SK-N-SH (cell line): ENCODE measurements around the gene CDH20. TPM values are rescaled to one million over a fixed set of nuclear protein-coding genes. Genes with fewer than 3 reads are reported as not detected.

ENCODE experiments used
- CTCF ChIA-PET: fragments of 300-600, 350-600 bp; formaldehyde crosslinking; extraction: SDS; loops from one replicate; lab custom pipeline; 2021; lab: Yijun Ruan, JAX
- POLR2A ChIA-PET: fragments of 350-600 bp; sonication (Branson Sonifier 250); formaldehyde crosslinking; extraction: SDS; loops from one replicate; lab custom pipeline; 2020; ENCODE audit warnings: antibody characterized with exemption, inconsistent platforms; lab: Yijun Ruan, JAX
- DNase-seq: peaks from one replicate; pipeline ENCODE4 v3.0.0; 2012
- H2AFZ ChIP-seq: fragments of 200-600 bp; sonication (generic); 2 replicates; pipeline ENCODE4 v1.8.1; 2016; ENCODE audit warnings: antibody characterized with exemption, mild to moderate bottlenecking, low read depth
- H3F3A ChIP-seq: fragments of 200-600 bp; sonication (generic); replicated peaks from 2 replicates; pipeline ENCODE3; 2016; ENCODE audit warnings: antibody characterized with exemption, mild to moderate bottlenecking; ENCODE audit not compliant: insufficient read depth
- H3K27ac ChIP-seq, 2 experiments: fragments of 200-500 bp in 1 of 2; fragments of 200-600 bp in 1 of 2; sonication (Bioruptor generic) in 1 of 2; sonication (generic), shearing (Covaris generic) in 1 of 2; 2 replicates each; pipeline versions ENCODE4 v1.5.1 to v1.6.1; 2014 to 2016; ENCODE audit warnings: low read depth in 2 of 2, inconsistent platforms in 1 of 2, low read length in 1 of 2, mild to moderate bottlenecking in 1 of 2, mixed read lengths in 1 of 2
- H3K27me3 ChIP-seq: fragments of 200-600 bp; sonication (generic), shearing (Covaris generic); 2 replicates; pipeline ENCODE4 v1.6.1; 2016; ENCODE audit warnings: mixed run types; ENCODE audit not compliant: insufficient read depth
- H3K36me3 ChIP-seq, 2 experiments: fragments of 200-500 bp in 1 of 2; fragments of 200-600 bp in 1 of 2; sonication (Bioruptor generic) in 1 of 2; sonication (generic) in 1 of 2; replicated peaks in 1 of 2; 2 replicates each; pipeline versions ENCODE3 to v1.5.1; 2014 to 2016; ENCODE audit warnings: low read length in 1 of 2, mild to moderate bottlenecking in 1 of 2; ENCODE audit not compliant: insufficient read depth in 2 of 2, control insufficient read depth in 1 of 2
- H3K4me1 ChIP-seq, 2 experiments: fragments of 200-500 bp in 1 of 2; fragments of 200-600 bp in 1 of 2; sonication (Bioruptor generic) in 1 of 2; sonication (generic), shearing (Covaris generic) in 1 of 2; 2 replicates each; pipeline versions ENCODE4 v1.5.1 to v1.6.1; 2014 to 2016; ENCODE audit warnings: low read depth in 1 of 2, low read length in 1 of 2, mixed run types in 1 of 2; ENCODE audit not compliant: insufficient read depth in 2 of 2, control insufficient read depth in 1 of 2
- H3K4me2 ChIP-seq: fragments of 200-600 bp; sonication (generic), shearing (Covaris generic); 2 replicates; pipeline ENCODE4 v1.6.1; 2017; ENCODE audit warnings: mixed run types
- H3K4me3 ChIP-seq, 2 experiments: fragments of 200-500 bp in 1 of 2; fragments of 200-600 bp in 1 of 2; sonication (Bioruptor generic) in 1 of 2; sonication (generic), shearing (Covaris generic) in 1 of 2; 2 replicates each; pipeline versions ENCODE4 v1.5.1 to v1.8.1; 2014 to 2016; ENCODE audit warnings: low read depth in 2 of 2, inconsistent platforms in 1 of 2, low read length in 1 of 2, mild to moderate bottlenecking in 1 of 2, mixed read lengths in 1 of 2, moderate library complexity in 1 of 2
- H3K79me2 ChIP-seq: fragments of 200-600 bp; sonication (generic); 2 replicates; pipeline ENCODE4 v1.8.1; 2017; ENCODE audit warnings: mild to moderate bottlenecking; ENCODE audit not compliant: insufficient read depth
- H3K9ac ChIP-seq: fragments of 200-600 bp; sonication (generic); 2 replicates; pipeline ENCODE4 v1.6.1; 2017; ENCODE audit warnings: mixed run types
- H3K9me2 ChIP-seq: fragments of 200-600 bp; sonication (generic); 2 replicates; pipeline ENCODE4 v1.6.1; 2017; ENCODE audit warnings: mixed run types
- H3K9me3 ChIP-seq: fragments of 200-600 bp; sonication (generic); 2 replicates; pipeline ENCODE4 v1.6.1; 2017; ENCODE audit warnings: mixed run types, mild to moderate bottlenecking, moderate library complexity
- H4K20me1 ChIP-seq: fragments of 200-600 bp; sonication (generic); 2 replicates; pipeline ENCODE4 v1.6.1; 2017; ENCODE audit warnings: mild to moderate bottlenecking, mixed run types; ENCODE audit not compliant: insufficient read depth
- CHD2 ChIP-seq: fragments of 150-350 bp; IDR thresholded peaks from 2 replicates; pipeline ENCODE4 v1.6.1; 2018; ENCODE audit warnings: low read length; ENCODE audit not compliant: partially characterized antibody
- CTCF ChIP-seq: fragments of 200-600 bp; sonication (generic); IDR thresholded peaks from 2 replicates; pipeline ENCODE4 v1.6.1; 2017; ENCODE audit warnings: antibody characterized with exemption, mild to moderate bottlenecking, moderate library complexity
- ELF1 ChIP-seq: IDR thresholded peaks from 2 replicates; pipeline ENCODE4 v1.4.0; 2012
- FOSL2 ChIP-seq: IDR thresholded peaks from 2 replicates; pipeline ENCODE4 v1.4.0; 2012; ENCODE audit warnings: low read depth, mild to moderate bottlenecking, moderate library complexity, borderline replicate concordance
- FOXJ3 ChIP-seq: sonication (generic); formaldehyde crosslinking; IDR thresholded peaks from 2 replicates; pipeline ENCODE4 v1.5.1; 2020; ENCODE audit warnings: mild to moderate bottlenecking, missing genetic modification reagents
- FOXM1 ChIP-seq: IDR thresholded peaks from 2 replicates; pipeline ENCODE4 v1.4.0; 2012; ENCODE audit warnings: low read depth, mild to moderate bottlenecking
- GATA2 ChIP-seq: sonication (generic); formaldehyde crosslinking; IDR thresholded peaks from 2 replicates; pipeline ENCODE4 v1.5.0; 2020; ENCODE audit warnings: mild to moderate bottlenecking, missing genetic modification reagents
- JUND ChIP-seq: IDR thresholded peaks from 2 replicates; pipeline ENCODE4 v1.4.0; 2012
- MEF2A ChIP-seq: IDR thresholded peaks from 2 replicates; pipeline ENCODE4 v1.4.0; 2012; ENCODE audit warnings: low read depth, borderline replicate concordance
- NFIC ChIP-seq: IDR thresholded peaks from 2 replicates; pipeline ENCODE4 v1.4.0; 2012; ENCODE audit warnings: borderline replicate concordance
- NRF1 ChIP-seq: IDR thresholded peaks from 2 replicates; pipeline ENCODE4 v1.6.1; 2012; ENCODE audit warnings: low read depth, mild to moderate bottlenecking, low read length
- POLR2AphosphoS5 ChIP-seq: IDR thresholded peaks from 2 replicates; pipeline ENCODE4 v1.6.1; 2012; ENCODE audit warnings: low read depth, low read length
- RCOR1 ChIP-seq: fragments of 150-350 bp; IDR thresholded peaks from 2 replicates; pipeline ENCODE4 v1.6.1; 2017; ENCODE audit warnings: antibody characterized with exemption, low read length
- RFX5 ChIP-seq: IDR thresholded peaks from 2 replicates; pipeline ENCODE4 v1.6.1; 2012; ENCODE audit warnings: mild to moderate bottlenecking, improper control_type of control experiment, low read length
- RXRA ChIP-seq: IDR thresholded peaks from 2 replicates; pipeline ENCODE4 v1.4.0; 2012; ENCODE audit warnings: low read depth, mild to moderate bottlenecking, borderline replicate concordance
- SIN3A ChIP-seq: IDR thresholded peaks from 2 replicates; pipeline ENCODE4 v1.6.1; 2012; ENCODE audit warnings: low read depth, mild to moderate bottlenecking, low read length, moderate library complexity, borderline replicate concordance
- TAF1 ChIP-seq: IDR thresholded peaks from 2 replicates; pipeline ENCODE4 v1.6.1; 2012; ENCODE audit warnings: low read depth, mild to moderate bottlenecking, low read length, moderate library complexity, borderline replicate concordance
- TCF12 ChIP-seq: IDR thresholded peaks from 2 replicates; pipeline ENCODE4 v1.4.0; 2012
- YY1 ChIP-seq: IDR thresholded peaks from 2 replicates; pipeline ENCODE4 v1.4.0; 2012; ENCODE audit warnings: low read depth, mild to moderate bottlenecking
- WGBS: methylation state at CpG from one replicate; pipeline ENCODE4 v1.1.6; 2017; ENCODE audit warnings: low lambda C conversion rate; 5-methylcytosine and 5-hydroxymethylcytosine counted together
- polyA plus RNA-seq, 3 experiments: library from polyadenylated mRNA; depleted of rRNA; stranded (reverse); fragments of >200 nt; gene quantifications; 2 replicates each; pipeline ENCODE4 v1.2.3, GENCODE V29; 2012
- TF ChIP-seq, protein P1 (sequence below): IDR thresholded peaks from 2 replicates; pipeline ENCODE4 v1.4.0; 2012; ENCODE audit warnings: low read depth, borderline replicate concordance
- TF ChIP-seq, protein P2 (sequence below): IDR thresholded peaks from 2 replicates; pipeline ENCODE4; 2012
- TF ChIP-seq, protein P3 (sequence below): IDR thresholded peaks from 2 replicates; pipeline ENCODE4 v1.4.0; 2012; ENCODE audit warnings: low read depth

CDH20 gene
- polyA plus RNA-seq, 1 of the 3 experiments (the other 2 are of a cell fraction), result 1.1 TPM

- TF ChIP-seq YY1 (no peak), POLR2AphosphoS5 (no peak), RCOR1 (no peak), NFIC (no peak), FOXJ3 (no peak), TCF12 (no peak)
- TF ChIP-seq, protein P1, sequence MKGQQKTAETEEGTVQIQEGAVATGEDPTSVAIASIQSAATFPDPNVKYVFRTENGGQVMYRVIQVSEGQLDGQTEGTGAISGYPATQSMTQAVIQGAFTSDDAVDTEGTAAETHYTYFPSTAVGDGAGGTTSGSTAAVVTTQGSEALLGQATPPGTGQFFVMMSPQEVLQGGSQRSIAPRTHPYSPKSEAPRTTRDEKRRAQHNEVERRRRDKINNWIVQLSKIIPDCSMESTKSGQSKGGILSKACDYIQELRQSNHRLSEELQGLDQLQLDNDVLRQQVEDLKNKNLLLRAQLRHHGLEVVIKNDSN, result no peak
These were observed 264.1 kb downstream of the CDH20 start (continued) for GRCh38 chr18:61597316-61597715.

- Histone ChIP-seq H3K4me2 (no peak overlapping the region), H3K9me2 (no peaks in the 10 kb centered on the region), H3K36me3 (no peaks in the 10 kb centered on the region), H3K27ac (no peak overlapping the region), H3K9me3 (no peaks in the 10 kb centered on the region), H3F3A (peaks cover 16% of the 10 kb centered on the region), H4K20me1 (no peaks in the 10 kb centered on the region), H3K4me1 (peaks cover 0 to 42% of the 10 kb centered on the region in 2 experiments; a peak in 2 of 4 replicates), H3K27me3 (no peaks in the 10 kb centered on the region), H3K79me2 (peaks cover 23% of the 10 kb centered on the region; the same call in 1 of the 2 replicates), H3K9ac (no peak overlapping the region), H3K4me3 (no peak overlapping the region), H2AFZ (no peak overlapping the region)
- ChIA-PET POLR2A (no interaction called here), CTCF (interaction anchor here (2.0 to 5.5 kb wide), 2 partner anchors 18 to 19 kb away, joined by 17 to 34 read pairs; no protein-coding TSS in a partner anchor)
- DNase-seq, result no peak
- TF ChIP-seq, protein P2, sequence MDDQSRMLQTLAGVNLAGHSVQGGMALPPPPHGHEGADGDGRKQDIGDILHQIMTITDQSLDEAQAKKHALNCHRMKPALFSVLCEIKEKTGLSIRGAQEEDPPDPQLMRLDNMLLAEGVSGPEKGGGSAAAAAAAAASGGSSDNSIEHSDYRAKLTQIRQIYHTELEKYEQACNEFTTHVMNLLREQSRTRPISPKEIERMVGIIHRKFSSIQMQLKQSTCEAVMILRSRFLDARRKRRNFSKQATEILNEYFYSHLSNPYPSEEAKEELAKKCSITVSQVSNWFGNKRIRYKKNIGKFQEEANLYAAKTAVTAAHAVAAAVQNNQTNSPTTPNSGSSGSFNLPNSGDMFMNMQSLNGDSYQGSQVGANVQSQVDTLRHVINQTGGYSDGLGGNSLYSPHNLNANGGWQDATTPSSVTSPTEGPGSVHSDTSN, result no peak
- TF ChIP-seq TAF1, result no peak
- no peak for TF ChIP-seq MEF2A
- no peak for TF ChIP-seq POLR2AphosphoS5
- no peak for TF ChIP-seq JUND
- TF ChIP-seq CHD2, result no peak
- no peak for TF ChIP-seq GATA2 (CRISPR knock-in tag)
- TF ChIP-seq RFX5, result no peak
- no peak for TF ChIP-seq RXRA
- TF ChIP-seq FOXM1, result no peak
- TF ChIP-seq ELF1, result no peak
- no peak for TF ChIP-seq NRF1
- no peak for TF ChIP-seq FOSL2
- no peak for TF ChIP-seq CTCF
- TF ChIP-seq, protein P3, sequence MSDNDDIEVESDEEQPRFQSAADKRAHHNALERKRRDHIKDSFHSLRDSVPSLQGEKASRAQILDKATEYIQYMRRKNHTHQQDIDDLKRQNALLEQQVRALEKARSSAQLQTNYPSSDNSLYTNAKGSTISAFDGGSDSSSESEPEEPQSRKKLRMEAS, result no peak
- TF ChIP-seq SIN3A, result no peak
- WGBS, result 92% methylated on average over 4 of the region's 4 CpGs
These were observed 267.2 kb downstream of the CDH20 start for GRCh38 chr18:61600422-61600821.
